ENCODE data around the gene BRAF.

BRAF gene

DNA sequence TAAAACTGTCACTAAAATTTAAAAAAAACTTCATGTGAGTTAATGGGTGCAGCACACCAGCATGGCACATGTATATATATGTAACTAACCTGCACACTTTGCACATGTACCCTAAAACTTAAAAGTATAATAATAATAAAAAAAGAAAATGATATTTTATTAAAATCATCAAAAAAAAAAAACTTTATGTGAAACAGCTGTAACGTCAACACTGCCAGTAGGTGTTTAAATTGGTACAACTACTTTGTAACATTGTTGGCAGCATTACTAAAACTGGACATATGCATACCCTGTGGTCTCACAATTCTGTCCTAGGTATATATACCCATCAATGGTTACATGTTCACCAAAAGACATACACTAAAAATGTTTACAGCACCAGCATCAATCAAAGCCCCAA lies 146.2 kb downstream of the BRAF start:
- TF ChIP-seq ZFP3 (CRISPR knock-in tag; IDR thresholded peaks at IDR 0.05) (no peak), ZC3H10 (CRISPR knock-in tag; IDR thresholded peaks at IDR 0.05) (no peak), GLIS3 (CRISPR knock-in tag; IDR thresholded peaks at IDR 0.05) (no peak)
- TF ChIP-seq, protein P1, sequence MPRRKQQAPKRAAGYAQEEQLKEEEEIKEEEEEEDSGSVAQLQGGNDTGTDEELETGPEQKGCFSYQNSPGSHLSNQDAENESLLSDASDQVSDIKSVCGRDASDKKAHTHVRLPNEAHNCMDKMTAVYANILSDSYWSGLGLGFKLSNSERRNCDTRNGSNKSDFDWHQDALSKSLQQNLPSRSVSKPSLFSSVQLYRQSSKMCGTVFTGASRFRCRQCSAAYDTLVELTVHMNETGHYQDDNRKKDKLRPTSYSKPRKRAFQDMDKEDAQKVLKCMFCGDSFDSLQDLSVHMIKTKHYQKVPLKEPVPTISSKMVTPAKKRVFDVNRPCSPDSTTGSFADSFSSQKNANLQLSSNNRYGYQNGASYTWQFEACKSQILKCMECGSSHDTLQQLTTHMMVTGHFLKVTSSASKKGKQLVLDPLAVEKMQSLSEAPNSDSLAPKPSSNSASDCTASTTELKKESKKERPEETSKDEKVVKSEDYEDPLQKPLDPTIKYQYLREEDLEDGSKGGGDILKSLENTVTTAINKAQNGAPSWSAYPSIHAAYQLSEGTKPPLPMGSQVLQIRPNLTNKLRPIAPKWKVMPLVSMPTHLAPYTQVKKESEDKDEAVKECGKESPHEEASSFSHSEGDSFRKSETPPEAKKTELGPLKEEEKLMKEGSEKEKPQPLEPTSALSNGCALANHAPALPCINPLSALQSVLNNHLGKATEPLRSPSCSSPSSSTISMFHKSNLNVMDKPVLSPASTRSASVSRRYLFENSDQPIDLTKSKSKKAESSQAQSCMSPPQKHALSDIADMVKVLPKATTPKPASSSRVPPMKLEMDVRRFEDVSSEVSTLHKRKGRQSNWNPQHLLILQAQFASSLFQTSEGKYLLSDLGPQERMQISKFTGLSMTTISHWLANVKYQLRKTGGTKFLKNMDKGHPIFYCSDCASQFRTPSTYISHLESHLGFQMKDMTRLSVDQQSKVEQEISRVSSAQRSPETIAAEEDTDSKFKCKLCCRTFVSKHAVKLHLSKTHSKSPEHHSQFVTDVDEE (CRISPR knock-in tag; IDR thresholded peaks at IDR 0.05) = no peak
- ATAC-seq = no peak

DNA sequence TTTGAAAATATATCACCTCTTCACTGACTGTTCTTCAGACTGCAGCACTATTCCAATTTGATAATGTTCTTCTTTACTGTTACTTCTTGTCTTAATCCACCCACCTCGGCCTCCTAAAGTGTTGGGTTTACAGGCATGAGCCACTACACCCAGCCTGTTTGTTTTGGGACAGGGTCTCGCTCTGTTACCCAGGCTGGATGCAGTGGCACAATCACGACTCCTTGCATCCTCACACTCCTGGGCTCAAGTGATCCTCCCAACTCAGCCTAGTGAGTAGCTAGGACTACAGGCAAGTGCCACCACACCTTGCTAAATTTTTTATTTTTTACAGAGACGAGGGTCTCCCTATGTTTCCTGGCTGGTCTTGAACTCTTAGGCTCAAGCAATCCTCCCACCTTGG lies 150.4 kb downstream of the BRAF start:
- TF ChIP-seq ESRRG (CRISPR knock-in tag; IDR thresholded peaks at IDR 0.05) (no peak), ZFP3 (CRISPR knock-in tag; IDR thresholded peaks at IDR 0.05) (no peak), ZC3H10 (CRISPR knock-in tag; IDR thresholded peaks at IDR 0.05) (no peak), ISL1 (CRISPR knock-in tag; IDR thresholded peaks at IDR 0.05) (no peak)
- ATAC-seq = no peak

DNA sequence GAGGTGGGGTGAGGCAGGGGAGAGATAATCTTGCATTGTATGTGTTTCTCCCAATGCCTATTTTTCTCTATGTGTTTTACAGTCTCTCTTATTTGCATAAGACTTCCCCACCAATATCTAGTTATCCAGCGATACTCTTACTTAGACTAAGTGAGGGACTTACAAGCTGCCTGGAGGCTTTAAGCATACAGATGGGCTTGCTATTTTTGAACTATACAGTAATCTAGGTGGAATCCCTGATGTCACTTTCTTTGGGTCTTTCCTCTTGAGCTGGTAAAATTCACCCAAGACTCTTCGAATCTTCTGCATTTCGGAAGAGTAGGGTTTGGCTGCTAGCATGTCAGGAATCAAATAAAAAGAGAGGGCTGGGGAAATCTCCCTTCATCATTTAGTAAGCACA lies 151.6 kb downstream of the BRAF start:
- no peak; the same call in 2 of the 3 replicates for ATAC-seq
- TF ChIP-seq ZFP3 (CRISPR knock-in tag; IDR thresholded peaks at IDR 0.05) (no peak), GLIS3 (CRISPR knock-in tag; IDR thresholded peaks at IDR 0.05) (no peak), ZFP30 (CRISPR knock-in tag; IDR thresholded peaks at IDR 0.05) (no peak), ZC3H10 (CRISPR knock-in tag; IDR thresholded peaks at IDR 0.05) (no peak), ZNF70 (CRISPR knock-in tag; IDR thresholded peaks at IDR 0.05) (no peak), RARB (CRISPR knock-in tag; IDR thresholded peaks at IDR 0.05) (no peak), SNAI2 (CRISPR knock-in tag; IDR thresholded peaks at IDR 0.05) (no peak)
- TF ChIP-seq, protein P2, sequence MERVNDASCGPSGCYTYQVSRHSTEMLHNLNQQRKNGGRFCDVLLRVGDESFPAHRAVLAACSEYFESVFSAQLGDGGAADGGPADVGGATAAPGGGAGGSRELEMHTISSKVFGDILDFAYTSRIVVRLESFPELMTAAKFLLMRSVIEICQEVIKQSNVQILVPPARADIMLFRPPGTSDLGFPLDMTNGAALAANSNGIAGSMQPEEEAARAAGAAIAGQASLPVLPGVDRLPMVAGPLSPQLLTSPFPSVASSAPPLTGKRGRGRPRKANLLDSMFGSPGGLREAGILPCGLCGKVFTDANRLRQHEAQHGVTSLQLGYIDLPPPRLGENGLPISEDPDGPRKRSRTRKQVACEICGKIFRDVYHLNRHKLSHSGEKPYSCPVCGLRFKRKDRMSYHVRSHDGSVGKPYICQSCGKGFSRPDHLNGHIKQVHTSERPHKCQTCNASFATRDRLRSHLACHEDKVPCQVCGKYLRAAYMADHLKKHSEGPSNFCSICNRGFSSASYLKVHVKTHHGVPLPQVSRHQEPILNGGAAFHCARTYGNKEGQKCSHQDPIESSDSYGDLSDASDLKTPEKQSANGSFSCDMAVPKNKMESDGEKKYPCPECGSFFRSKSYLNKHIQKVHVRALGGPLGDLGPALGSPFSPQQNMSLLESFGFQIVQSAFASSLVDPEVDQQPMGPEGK (CRISPR knock-in tag; IDR thresholded peaks at IDR 0.05; ENCODE audit: borderline replicate concordance) = no peak
- TF ChIP-seq, protein P3, sequence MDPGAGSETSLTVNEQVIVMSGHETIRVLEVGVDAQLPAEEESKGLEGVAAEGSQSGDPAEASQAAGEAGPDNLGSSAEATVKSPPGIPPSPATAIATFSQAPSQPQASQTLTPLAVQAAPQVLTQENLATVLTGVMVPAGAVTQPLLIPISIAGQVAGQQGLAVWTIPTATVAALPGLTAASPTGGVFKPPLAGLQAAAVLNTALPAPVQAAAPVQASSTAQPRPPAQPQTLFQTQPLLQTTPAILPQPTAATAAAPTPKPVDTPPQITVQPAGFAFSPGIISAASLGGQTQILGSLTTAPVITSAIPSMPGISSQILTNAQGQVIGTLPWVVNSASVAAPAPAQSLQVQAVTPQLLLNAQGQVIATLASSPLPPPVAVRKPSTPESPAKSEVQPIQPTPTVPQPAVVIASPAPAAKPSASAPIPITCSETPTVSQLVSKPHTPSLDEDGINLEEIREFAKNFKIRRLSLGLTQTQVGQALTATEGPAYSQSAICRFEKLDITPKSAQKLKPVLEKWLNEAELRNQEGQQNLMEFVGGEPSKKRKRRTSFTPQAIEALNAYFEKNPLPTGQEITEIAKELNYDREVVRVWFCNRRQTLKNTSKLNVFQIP (CRISPR knock-in tag; IDR thresholded peaks at IDR 0.05; ENCODE audit: borderline replicate concordance, low read depth) = no peak
- TF ChIP-seq, protein P4, sequence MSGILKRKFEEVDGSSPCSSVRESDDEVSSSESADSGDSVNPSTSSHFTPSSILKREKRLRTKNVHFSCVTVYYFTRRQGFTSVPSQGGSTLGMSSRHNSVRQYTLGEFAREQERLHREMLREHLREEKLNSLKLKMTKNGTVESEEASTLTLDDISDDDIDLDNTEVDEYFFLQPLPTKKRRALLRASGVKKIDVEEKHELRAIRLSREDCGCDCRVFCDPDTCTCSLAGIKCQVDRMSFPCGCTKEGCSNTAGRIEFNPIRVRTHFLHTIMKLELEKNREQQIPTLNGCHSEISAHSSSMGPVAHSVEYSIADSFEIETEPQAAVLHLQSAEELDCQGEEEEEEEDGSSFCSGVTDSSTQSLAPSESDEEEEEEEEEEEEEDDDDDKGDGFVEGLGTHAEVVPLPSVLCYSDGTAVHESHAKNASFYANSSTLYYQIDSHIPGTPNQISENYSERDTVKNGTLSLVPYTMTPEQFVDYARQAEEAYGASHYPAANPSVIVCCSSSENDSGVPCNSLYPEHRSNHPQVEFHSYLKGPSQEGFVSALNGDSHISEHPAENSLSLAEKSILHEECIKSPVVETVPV (CRISPR knock-in tag; IDR thresholded peaks at IDR 0.05) = no peak

DNA sequence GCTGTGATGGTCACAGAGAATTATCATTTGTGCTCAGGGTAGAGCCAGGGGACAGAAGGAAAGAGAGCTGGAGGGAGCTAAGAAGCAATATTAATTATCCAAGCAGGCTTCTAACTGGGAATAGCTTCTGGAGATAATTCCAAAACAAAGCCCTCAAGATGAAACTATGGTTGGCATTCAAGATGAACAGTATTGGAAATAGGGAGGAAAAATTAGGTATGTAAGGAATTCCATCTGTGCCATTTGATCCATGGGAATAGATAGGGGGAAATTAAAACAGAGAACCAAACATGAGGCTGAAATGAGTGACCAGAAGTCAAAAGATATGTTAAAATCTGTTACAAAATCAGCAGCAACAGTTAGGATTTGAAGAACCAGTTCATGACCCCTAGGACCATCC lies 152.9 kb downstream of the BRAF start:
- no peak for ATAC-seq
- TF ChIP-seq ZNF70 (CRISPR knock-in tag; IDR thresholded peaks at IDR 0.05) (no peak), GLIS3 (CRISPR knock-in tag; IDR thresholded peaks at IDR 0.05) (no peak), ESRRG (CRISPR knock-in tag; IDR thresholded peaks at IDR 0.05) (no peak), RARB (CRISPR knock-in tag; IDR thresholded peaks at IDR 0.05) (no peak), ZFP30 (CRISPR knock-in tag; IDR thresholded peaks at IDR 0.05) (no peak), OSR1 (CRISPR knock-in tag; IDR thresholded peaks at IDR 0.05) (no peak), ARNTL (CRISPR knock-in tag; IDR thresholded peaks at IDR 0.05; ENCODE audit: borderline replicate concordance, low read depth) (no peak), ZC3H10 (CRISPR knock-in tag; IDR thresholded peaks at IDR 0.05) (no peak), TCF4 (CRISPR knock-in tag; IDR thresholded peaks at IDR 0.05; ENCODE audit: borderline replicate concordance) (no peak)
- TF ChIP-seq, protein P1 (CRISPR knock-in tag; IDR thresholded peaks at IDR 0.05) = no peak
- TF ChIP-seq, protein P3 (CRISPR knock-in tag; IDR thresholded peaks at IDR 0.05; ENCODE audit: borderline replicate concordance, low read depth) = no peak
- TF ChIP-seq, protein P4 (CRISPR knock-in tag; IDR thresholded peaks at IDR 0.05) = no peak
- TF ChIP-seq, protein P5, sequence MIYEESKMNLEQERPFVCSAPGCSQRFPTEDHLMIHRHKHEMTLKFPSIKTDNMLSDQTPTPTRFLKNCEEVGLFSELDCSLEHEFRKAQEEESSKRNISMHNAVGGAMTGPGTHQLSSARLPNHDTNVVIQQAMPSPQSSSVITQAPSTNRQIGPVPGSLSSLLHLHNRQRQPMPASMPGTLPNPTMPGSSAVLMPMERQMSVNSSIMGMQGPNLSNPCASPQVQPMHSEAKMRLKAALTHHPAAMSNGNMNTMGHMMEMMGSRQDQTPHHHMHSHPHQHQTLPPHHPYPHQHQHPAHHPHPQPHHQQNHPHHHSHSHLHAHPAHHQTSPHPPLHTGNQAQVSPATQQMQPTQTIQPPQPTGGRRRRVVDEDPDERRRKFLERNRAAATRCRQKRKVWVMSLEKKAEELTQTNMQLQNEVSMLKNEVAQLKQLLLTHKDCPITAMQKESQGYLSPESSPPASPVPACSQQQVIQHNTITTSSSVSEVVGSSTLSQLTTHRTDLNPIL (CRISPR knock-in tag; IDR thresholded peaks at IDR 0.05; ENCODE audit: low read depth) = no peak
